Lower lobe of right lung (tissue), 2 donors: Measurements from ENCODE around the gene IPCEF1. TPM values are rescaled to one million over a fixed set of nuclear protein-coding genes. Genes with fewer than 3 reads are reported as not detected.
A peak's percentile ranks its signal among the peaks of the same experiment; 100 is the strongest.

Experiments
- ATAC-seq, 2 donors: fragments of 200-7000 bp; cut with Tn5 transposase; one replicate each; pipeline ENCODE4 v1.9.1; 2020 to 2022; ENCODE audit warnings: mild to moderate bottlenecking in 2 of 2, moderate library complexity in 2 of 2
- DNase-seq: peaks from one replicate; pipeline ENCODE4 v3.0.0-alpha.2; 2020
- H3K27ac ChIP-seq: fragments of 200-600 bp; one replicate; pipeline ENCODE4 v1.8.0; 2022
- H3K27me3 ChIP-seq: fragments of 200-600 bp; one replicate; pipeline ENCODE4 v1.8.0; 2022; ENCODE audit warnings: low read depth
- H3K36me3 ChIP-seq: fragments of 200-600 bp; one replicate; pipeline ENCODE4 v1.8.0; 2022; ENCODE audit warnings: mild to moderate bottlenecking
- H3K4me1 ChIP-seq: fragments of 200-600 bp; one replicate; pipeline ENCODE4 v1.8.0; 2022
- H3K4me3 ChIP-seq: fragments of 200-600 bp; one replicate; pipeline ENCODE4 v1.8.0; 2022; ENCODE audit warnings: mild to moderate bottlenecking
- H3K9me3 ChIP-seq: fragments of 200-600 bp; one replicate; pipeline ENCODE4 v1.8.0; 2022
- intact Hi-C: fragments of 100-400 bp; cut with DNase I; formaldehyde crosslinking; loops from one replicate; pipeline ENCODE4 v1.11.0; 2022
- total RNA-seq: library from RNA; stranded (reverse); fragmentation: NEBNext Ultra II Directional; extraction: Animal tissue kit (Norgen Biotek cat#: 25700); gene quantifications from one replicate; pipeline ENCODE4 v1.2.1, GENCODE V29; 2021
- TF ChIP-seq, protein P1 (sequence below): fragments of 200-600 bp; IDR thresholded peaks from one replicate; pipeline ENCODE4 v1.8.0; 2022; ENCODE audit warnings: antibody characterized with exemption, mild to moderate bottlenecking
- donor health status: DM: no; HTN: yes; CAD: no; lungs with severe emphysema.

The IPCEF1 gene
- total RNA-seq, 1 donor from 2014 or later = 7.9 TPM

DNA sequence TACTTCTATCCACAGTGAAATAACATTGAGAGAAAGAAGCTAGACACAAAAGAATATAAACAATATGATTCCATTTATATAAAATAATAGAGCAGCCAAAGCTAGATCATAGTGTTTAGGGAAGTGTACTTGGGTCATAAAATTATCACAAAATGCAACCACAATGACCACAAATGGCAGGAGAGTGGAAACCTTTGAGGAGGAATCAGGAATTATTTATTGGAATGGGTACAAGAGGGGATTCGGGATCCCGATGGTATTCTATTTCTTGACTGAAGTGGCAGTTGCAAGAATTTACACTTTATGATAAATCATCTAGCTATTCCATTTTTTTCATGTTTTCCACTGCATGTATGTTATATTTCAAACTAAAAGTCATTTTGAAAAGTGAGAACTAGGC is 76.1 kb downstream of the IPCEF1 start:
- no peak overlapping the region for H3K4me3 ChIP-seq
- no peak overlapping the region for H3K27ac ChIP-seq
- no peak for ATAC-seq
- no peaks in the 10 kb centered on the region for H3K27me3 ChIP-seq
- peaks cover 6% of the 10 kb centered on the region for H3K4me1 ChIP-seq
- TF ChIP-seq, protein P1, sequence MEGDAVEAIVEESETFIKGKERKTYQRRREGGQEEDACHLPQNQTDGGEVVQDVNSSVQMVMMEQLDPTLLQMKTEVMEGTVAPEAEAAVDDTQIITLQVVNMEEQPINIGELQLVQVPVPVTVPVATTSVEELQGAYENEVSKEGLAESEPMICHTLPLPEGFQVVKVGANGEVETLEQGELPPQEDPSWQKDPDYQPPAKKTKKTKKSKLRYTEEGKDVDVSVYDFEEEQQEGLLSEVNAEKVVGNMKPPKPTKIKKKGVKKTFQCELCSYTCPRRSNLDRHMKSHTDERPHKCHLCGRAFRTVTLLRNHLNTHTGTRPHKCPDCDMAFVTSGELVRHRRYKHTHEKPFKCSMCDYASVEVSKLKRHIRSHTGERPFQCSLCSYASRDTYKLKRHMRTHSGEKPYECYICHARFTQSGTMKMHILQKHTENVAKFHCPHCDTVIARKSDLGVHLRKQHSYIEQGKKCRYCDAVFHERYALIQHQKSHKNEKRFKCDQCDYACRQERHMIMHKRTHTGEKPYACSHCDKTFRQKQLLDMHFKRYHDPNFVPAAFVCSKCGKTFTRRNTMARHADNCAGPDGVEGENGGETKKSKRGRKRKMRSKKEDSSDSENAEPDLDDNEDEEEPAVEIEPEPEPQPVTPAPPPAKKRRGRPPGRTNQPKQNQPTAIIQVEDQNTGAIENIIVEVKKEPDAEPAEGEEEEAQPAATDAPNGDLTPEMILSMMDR = no peak
- intact Hi-C loops = no loop called here
- no peak for DNase-seq
- H3K36me3 ChIP-seq = no peaks in the 10 kb centered on the region
- H3K9me3 ChIP-seq = no peaks in the 10 kb centered on the region

- Histone ChIP-seq H3K27ac (no peak overlapping the region), H3K4me1 (peaks cover 6% of the 10 kb centered on the region), H3K9me3 (no peaks in the 10 kb centered on the region), H3K36me3 (no peaks in the 10 kb centered on the region), H3K4me3 (peak overlapping the region; percentile 12), H3K27me3 (no peaks in the 10 kb centered on the region)
- DNase-seq (no peak), ATAC-seq (no peak)
- intact Hi-C loops = loop anchor here (5.0 kb wide), 1 partner anchor 125 kb away; no protein-coding TSS in a partner anchor
- TF ChIP-seq, protein P1 = no peak
These were observed 79.0 kb downstream of the IPCEF1 start for GRCh38 chr6:154277629-154278017.

DNA sequence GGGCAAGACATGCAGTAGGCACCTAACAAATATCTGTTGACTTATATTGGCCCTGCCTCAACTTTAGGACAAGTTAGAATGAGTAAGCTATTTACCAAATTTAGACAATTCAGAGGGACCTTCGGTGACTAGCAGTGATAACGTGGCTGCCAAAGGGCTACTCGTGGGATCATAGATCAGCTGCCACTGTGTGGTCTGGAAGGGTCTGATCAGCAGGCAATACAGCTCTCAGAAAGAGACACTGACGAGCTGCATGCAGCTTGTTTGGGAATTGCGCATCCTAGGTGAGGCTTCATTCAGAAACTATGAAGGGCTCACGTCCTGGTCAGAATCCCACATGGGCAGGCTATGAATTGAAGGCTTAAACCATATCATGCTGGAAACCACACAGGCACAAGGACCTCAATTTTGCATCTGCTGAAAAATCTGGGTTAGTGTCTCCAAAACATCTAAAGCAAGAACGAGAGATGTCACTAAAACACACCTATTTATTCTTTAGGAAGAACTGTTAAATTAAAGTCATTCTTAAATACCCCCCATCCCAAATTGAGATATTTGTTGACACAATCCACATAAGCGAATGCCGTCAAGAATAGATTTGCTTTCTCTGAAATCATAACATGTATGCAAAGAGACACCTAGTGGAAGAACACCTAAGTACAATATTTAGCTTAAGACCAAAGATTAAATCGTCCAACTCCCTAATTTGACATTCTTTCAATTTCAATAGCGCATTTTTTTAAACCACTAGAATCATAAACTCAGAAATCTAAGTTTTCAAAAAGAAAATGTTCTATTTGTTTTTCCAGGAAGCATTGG is 79.6 kb downstream of the IPCEF1 start:
- Histone ChIP-seq H3K36me3 (no peaks in the 10 kb centered on the region), H3K9me3 (no peaks in the 10 kb centered on the region), H3K4me3 (peak overlapping the region; percentile 12), H3K27me3 (no peaks in the 10 kb centered on the region), H3K27ac (no peak overlapping the region), H3K4me1 (peaks cover 6% of the 10 kb centered on the region)
- DNase-seq (no peak), ATAC-seq (peak in 1 of 2 donors; percentile 66)
- intact Hi-C loops = loop anchor here (5.0 kb wide), 1 partner anchor 125 kb away; no protein-coding TSS in a partner anchor
- TF ChIP-seq, protein P1 = peak; percentile 65

GRCh38 chr6:154274168-154274567 is 82.4 kb downstream of the IPCEF1 start:
- TF ChIP-seq, protein P1 = no peak
- no peaks in the 10 kb centered on the region for H3K36me3 ChIP-seq
- H3K9me3 ChIP-seq = no peaks in the 10 kb centered on the region
- intact Hi-C loops = no loop called here
- no peak for DNase-seq
- peaks cover 6% of the 10 kb centered on the region for H3K4me1 ChIP-seq
- no peaks in the 10 kb centered on the region for H3K27me3 ChIP-seq
- no peak overlapping the region for H3K4me3 ChIP-seq
- no peak for ATAC-seq
- no peak overlapping the region for H3K27ac ChIP-seq

- Histone ChIP-seq H3K4me3 (no peak overlapping the region), H3K27me3 (no peaks in the 10 kb centered on the region), H3K36me3 (no peaks in the 10 kb centered on the region), H3K9me3 (no peaks in the 10 kb centered on the region), H3K4me1 (no peaks in the 10 kb centered on the region), H3K27ac (no peak overlapping the region)
- ATAC-seq = no peak
- DNase-seq = no peak
- TF ChIP-seq, protein P1 = no peak
- intact Hi-C loops = no loop called here
These were observed 88.1 kb downstream of the IPCEF1 start for GRCh38 chr6:154268486-154268885.
